A673 (cell line): Measurements from ENCODE around the gene PTPRR.

ENCODE experiments used
- EZH2 ChIP-seq: fragments of 200-600 bp; sonication (generic); IDR thresholded peaks from 2 replicates; pipeline ENCODE4 v1.6.1; 2017; ENCODE audit warnings: borderline replicate concordance, low read depth, mild to moderate bottlenecking, mixed read lengths, antibody characterized with exemption, low read length; ENCODE audit not compliant: poor library complexity, severe bottlenecking
- TF ChIP-seq, protein P1 (sequence below): fragments of 300-800, 200-600 bp; sonication (generic); conservative IDR thresholded peaks from 2 replicates; pipeline ENCODE4 v1.5.1; 2017; ENCODE audit warnings: low read depth, mild to moderate bottlenecking, antibody characterized with exemption, low read length, moderate library complexity, mixed read lengths

GRCh38 chr12:70756791-70757190, 163.7 kb downstream of the PTPRR start:
- TF ChIP-seq, protein P1, sequence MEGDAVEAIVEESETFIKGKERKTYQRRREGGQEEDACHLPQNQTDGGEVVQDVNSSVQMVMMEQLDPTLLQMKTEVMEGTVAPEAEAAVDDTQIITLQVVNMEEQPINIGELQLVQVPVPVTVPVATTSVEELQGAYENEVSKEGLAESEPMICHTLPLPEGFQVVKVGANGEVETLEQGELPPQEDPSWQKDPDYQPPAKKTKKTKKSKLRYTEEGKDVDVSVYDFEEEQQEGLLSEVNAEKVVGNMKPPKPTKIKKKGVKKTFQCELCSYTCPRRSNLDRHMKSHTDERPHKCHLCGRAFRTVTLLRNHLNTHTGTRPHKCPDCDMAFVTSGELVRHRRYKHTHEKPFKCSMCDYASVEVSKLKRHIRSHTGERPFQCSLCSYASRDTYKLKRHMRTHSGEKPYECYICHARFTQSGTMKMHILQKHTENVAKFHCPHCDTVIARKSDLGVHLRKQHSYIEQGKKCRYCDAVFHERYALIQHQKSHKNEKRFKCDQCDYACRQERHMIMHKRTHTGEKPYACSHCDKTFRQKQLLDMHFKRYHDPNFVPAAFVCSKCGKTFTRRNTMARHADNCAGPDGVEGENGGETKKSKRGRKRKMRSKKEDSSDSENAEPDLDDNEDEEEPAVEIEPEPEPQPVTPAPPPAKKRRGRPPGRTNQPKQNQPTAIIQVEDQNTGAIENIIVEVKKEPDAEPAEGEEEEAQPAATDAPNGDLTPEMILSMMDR = no peak
- TF ChIP-seq EZH2 = no peak
